DMS79 (cell line): ENCODE data around the gene ZNF320.
"Not testable (repeated sequence)": the region's sequence is repeated elsewhere in the genome, so short reads cannot be mapped to it uniquely, and the experiment has no call there.

Experiments
- DNase-seq: peaks from one replicate; lab custom pipeline; 2025; lab: John Stamatoyannopoulos, UW

The ZNF320 gene

DNA sequence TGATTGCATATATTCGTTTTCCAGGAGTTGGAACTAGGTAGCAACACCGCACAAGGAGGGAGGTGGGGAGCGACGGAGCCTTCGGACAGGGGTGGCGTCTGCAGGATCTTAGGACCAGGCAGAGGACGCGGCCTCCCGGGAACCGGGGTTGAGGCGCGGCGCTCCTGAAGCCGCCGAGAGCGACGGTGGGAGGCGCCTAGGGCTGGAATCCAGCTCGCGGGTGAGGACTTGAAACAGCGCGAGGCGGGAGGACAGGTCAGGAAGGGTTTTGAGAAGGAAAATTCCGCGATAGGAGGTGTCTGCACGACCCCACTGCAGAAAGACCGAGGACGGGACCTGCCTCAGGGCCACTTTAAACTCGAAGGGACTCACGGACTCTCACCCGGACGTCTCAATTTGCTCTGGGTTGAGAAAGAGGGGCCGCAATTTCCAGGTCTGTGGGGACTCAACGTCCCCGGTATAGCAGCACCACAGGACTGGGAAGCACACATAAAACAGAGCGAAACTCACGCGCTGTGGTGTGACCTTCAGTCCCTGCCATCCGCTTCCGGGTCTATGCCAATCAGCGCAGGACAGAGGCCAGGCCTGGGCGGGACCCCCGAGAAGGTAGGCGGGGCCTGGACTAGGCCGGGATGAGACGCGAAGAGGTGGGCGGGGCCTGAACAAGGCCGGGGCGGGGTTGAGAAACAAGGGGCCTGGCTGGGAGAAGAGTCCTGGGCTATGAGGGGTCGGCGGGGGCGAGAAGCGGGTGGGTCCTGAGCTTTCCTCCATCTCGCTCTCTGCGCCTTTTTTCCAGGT lies at the start of gene ZNF320:
ZNF320 (minus strand) TSS at position 498 of the 798 bp plus-strand sequence. CDS start 7,380 bp downstream, outside the sequence.
- peak; percentile 88 for DNase-seq

DNA sequence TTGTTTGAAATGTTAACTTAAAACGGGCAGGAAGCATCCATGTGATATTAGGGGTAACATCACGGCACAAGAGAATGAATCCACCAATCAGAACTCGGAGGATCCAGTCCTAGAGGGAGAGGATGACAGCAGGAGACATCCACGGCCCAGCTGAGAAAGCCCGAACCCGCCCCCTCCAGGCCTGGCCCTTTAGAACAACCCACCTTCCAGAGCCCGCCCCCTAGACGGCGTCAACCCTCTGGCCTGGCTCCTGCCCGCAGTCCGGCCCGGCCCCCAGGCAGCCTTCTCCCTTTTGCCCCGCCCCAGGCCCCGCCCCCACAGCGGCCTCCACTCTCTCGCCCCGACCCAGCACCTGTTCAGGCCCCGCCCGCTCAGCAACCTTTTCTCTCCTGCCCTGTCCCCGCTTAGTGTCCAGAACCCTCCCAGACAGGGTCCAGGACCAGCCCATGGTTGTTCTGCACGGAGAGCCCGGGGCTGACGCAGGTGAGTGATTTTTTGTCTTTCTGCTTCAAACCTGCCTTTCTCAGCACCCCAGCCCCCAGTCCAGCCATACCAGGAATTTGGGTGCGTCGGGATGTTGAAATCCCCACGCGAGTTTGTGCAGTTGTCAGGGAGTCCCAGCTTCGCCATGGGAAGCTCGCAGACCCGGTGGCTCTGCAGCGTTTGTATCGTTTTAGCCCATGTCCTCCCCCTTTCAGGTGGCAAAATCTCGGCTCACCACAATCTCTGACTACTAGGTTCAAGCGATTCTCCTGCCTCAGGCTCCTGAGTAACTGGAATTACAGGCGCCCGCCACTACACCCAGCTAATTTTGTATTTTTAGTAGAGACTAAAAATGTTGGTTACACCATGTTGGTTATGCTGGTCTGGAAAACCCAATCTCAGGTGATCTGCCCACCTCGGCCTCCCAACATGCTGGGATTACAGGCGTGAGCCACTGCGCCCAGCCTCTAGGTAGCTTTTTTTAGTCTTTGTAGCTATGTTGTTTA lies 49.2 kb upstream of the ZNF320 start:
- no peak for DNase-seq

DNA sequence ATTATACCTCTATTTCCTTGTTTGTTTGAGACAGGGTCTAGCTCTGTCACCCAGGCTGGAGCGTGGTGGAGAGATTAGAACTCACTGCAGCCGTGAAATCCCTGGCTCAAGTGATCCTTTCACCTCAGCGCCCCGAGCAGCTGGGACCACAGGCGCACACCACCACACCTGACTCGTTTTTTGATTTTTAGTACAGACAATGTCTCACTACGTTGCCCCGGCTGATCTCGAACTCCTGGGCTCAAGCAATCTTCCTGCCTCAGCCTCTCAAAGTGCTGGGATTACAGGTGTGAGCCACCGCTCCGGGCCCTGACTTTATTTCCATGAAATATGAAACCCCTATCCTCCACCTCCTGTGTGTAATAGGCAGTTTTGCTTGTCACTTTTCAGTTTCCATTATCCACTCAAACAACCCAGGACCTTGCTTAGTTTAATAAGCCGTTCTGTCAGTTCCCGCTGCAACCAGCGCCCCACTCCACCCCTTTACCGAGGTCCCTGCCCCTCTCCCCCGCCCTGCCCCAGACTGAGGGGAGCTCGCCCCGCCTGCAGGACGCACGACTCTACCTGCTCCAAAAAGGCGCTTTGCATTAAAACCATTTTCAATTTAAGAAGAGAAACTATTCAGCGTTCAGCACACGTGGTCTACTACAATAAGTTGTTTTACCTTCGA lies 48.4 kb upstream of the ZNF320 start:
- DNase-seq, result no peak

- not testable (repeated sequence) for DNase-seq
Observed at GRCh38 chr19:52944703-52945493, 47.5 kb upstream of the ZNF320 start.

DNA sequence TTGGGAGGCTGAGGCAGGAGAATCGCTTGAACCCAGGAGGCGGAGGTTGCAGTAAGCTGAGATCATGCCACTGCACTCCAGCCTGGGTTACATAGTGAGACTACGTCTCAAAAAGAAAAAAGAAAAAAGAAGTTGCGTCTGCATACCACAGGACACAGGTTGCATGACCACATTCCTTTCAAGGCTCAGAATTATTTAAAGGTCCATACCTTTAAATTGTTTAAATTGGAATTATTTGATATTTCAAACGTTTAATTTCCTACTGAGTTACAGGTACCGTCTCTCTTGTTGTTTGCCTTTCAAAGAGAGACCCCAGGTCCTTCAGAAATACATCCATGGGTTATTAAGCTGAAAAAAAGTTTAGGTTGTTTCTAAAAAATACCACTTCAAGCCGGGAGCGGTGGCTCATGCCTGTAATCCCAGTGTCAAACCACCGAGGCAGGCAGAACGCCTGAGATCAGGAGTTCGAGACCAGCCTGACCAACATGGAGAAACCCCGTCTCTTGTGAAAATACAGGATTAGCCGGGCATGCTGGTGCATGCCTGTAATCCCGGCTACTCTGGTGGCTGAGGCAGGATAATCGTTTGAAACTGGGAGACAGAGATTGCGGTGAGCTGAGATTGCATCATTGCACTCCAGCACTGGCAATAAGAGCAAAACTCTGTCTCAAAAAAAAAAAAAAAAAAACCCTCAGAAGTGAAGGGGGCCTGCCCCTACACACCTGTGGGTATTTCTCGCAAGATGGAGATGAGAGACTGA lies 46.6 kb upstream of the ZNF320 start:
- DNase-seq, result no peak

DNA sequence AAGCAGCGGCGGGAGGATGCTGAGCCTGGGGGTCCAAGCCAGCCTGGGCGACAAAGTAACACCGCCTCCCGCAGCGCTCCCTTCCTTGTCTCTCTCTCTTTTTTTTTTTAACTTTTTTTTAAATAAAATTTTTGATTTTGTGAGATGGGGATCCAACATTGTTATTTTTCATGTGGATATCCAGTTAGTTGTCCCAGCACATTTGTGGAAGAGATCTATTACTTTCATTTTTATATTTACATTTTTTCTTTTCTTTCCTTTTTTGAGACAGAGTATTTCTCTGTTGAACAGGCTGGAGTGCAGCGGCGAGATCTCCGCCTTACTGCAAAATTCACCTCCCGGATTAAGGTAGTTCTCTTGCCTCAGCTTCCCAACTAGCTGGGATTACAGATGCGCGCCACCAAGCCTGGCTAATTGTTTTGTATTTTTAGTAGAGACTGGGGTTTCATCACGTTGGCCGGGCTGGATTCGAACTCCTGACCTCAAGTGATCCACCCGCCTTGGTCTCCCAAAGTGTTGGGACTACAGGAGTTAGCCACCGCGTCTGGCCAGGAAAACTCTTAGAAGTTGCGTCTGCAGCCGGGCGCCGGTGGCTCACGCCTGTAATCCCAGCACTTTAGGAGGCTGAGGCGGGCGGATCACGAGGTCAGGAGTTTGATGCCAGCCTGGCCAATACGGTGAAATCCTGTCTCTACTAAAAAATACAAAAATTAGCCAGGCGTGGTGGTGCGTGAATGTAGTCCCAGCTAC lies 45.9 kb upstream of the ZNF320 start:
- DNase-seq, result no peak

GRCh38 chr19:52942386-52943133 lies 45.1 kb upstream of the ZNF320 start:
- peak; percentile 56 for DNase-seq

DNA sequence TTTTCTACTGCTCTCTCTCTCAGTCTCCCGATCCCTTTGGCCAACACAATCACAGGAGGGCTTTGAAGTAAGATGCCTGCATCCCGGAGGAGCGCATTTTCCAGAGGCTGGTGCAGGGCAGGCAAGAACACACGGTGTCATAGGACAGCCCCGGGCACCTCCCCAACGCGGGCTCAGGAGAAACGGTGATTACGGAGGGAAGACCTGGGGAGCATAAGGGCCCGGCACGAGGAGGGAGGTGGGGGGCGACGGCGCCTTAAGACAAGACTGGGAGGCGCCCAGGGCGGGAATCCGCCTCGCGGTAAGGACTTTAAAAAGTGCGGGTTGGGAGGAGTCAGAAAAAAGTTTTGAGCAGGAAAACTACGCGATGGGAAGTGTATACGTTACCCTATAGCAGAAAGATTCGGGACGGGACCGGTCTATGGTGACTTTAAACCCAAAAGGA lies 44.5 kb upstream of the ZNF320 start:
- peak; percentile 40 for DNase-seq

GRCh38 chr19:52941523-52941922 lies 44.1 kb upstream of the ZNF320 start:
- DNase-seq, result not testable (repeated sequence)

- DNase-seq, result not testable (repeated sequence)
Observed at GRCh38 chr19:52940905-52941304, 43.5 kb upstream of the ZNF320 start.

DNA sequence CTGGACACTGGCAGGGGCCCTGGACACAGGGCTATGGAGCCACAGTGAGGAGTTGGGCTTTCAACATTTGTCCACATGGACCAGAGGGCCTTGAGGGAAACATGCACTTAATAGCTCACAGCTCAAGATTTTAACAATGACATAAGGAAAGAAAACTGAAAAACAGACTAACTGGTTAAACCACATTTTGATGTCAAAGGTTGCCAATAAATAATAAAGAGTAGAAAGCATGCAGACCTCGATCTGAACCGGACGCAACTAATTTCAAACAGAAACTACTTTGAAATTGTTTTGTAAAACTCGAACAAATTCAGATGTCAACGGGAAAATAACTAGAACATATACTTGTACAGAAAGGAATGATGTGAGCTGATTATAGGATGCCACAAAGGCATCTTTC lies 41.3 kb upstream of the ZNF320 start:
- no peak for DNase-seq

DNA sequence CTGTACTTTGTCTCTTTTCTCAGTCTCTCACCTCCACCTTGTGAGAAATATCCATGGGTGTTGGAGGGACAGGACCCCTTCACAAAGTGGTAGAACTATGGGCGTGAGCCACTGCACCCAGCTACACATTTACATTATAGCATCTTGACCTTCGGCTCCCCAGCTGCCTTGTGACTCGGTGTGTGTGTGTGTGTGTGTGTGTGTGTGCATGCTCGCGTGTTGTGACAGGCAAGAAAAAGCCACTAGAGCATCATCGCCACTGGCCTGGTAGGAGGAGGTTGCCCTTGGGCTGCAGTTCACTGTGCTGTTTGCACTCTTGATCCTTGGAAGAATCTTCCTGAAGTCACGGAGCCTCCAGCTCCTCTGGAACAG lies 39.5 kb upstream of the ZNF320 start:
- DNase-seq, result no peak

DNA sequence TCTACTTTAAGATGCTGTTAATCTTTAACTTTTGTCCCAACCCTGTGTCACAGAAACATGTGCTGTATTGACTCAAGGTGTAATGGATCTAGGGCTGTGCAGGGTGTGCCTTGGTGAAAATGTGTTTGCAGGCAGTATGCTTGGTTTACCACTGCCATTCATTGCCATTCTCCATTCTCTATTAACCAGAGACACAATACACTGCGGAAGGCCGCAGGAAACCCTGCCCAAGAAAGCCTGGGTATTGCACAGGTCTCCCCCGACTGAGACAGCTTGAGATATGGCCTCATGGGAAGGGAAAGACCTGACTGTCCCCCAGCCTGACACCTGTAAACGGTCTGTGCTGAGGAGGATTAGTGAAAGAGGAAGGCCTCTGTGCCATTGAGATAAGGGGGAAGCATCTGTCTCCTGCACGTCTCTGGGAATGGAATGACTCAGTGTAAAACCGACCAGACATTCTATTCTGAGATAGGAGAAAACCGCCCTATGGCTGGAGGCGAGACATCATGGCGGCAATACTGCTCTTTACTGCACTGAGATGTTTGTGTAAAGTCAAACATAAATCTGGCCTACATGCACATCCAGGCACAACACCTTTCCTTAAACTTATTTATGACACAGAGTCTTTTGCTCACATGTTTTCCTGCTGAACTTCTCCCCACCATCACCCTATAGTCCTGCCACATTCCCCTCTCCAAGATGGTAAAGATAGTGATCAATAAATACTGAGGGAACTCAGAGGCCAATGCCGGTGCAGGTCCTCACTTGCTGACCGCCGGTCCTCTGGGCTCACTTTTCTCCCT lies 38.9 kb upstream of the ZNF320 start:
- no peak for DNase-seq

DNA sequence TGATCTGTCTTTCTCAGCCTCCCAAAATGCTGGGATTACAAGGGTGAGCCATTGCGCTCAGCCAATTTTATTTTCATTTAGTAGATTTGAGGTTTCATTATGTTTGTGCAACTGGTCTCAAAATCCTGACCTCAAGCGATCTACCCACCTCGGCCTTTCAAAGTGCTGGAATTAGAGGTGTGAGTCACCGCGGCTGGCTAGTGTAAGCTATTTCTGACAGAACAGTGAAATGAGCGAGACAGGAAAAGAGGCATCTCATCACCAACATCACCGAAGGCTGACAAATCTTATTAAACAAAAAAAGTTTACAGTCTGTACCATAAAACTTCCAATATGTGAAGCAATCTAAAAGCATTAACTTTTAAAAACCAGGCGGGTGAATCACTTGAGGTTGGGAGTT lies 38.0 kb upstream of the ZNF320 start:
- DNase-seq, result no peak

DNA sequence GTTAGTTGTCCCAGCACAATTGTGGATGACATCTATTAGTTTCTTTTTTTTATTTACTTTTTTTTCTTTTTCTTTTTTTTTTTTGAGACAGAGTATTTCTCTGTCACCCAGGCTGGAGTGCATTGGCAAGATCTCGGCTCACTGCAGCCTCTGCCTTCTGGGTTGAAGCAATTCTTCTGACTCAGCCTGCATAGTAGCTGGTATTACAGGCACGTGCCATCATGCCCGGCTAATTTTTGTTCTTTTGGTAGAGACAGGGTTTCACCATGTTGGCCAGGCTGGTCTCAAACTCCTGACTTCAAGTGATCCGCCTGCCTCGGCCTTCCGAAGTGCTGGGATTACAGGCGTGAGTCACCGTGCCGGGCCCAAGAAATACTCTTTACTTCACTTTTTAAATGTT lies 27.2 kb upstream of the ZNF320 start:
- DNase-seq, result not testable (repeated sequence)

GRCh38 chr19:52923778-52924593 lies 26.6 kb upstream of the ZNF320 start:
- DNase-seq, result no peak
